Spleen (tissue), 11 donors: ENCODE data around the gene CNNM2. TPM values are rescaled to one million over a fixed set of nuclear protein-coding genes. Genes with fewer than 3 reads are reported as not detected.

Experiments used
- DNase-seq: peaks from one replicate; pipeline ENCODE4 v3.0.0-alpha.2; 2020
- H3K27ac ChIP-seq, 8 donors: fragments of 200-600 bp; sonication (generic) in 7 of 8; 1 replicate in 4 of 8; 2 replicates in 4 of 8; pipeline versions ENCODE4 v1.5.0 to v1.8.0; 2016 to 2021; ENCODE audit warnings: inconsistent platforms in 4 of 8, mild to moderate bottlenecking in 4 of 8, moderate library complexity in 1 of 8
- H3K27me3 ChIP-seq, 7 donors: fragments of 200-600 bp; sonication (generic) in 6 of 7; replicated peaks in 1 of 7; 1 replicate in 4 of 7; 2 replicates in 3 of 7; pipeline versions ENCODE4 v1.5.0 to v1.8.0; 2016 to 2021; ENCODE audit warnings: inconsistent platforms in 3 of 7, mild to moderate bottlenecking in 1 of 7
- H3K36me3 ChIP-seq, 6 donors: fragments of 200-600 bp; sonication (generic) in 5 of 6; 1 replicate in 4 of 6; 2 replicates in 2 of 6; pipeline versions ENCODE4 v1.5.0 to v1.8.0; 2016 to 2021; ENCODE audit warnings: inconsistent platforms in 2 of 6
- H3K4me1 ChIP-seq, 6 donors: fragments of 200-600 bp; sonication (generic) in 5 of 6; 1 replicate in 3 of 6; 2 replicates in 3 of 6; pipeline versions ENCODE4 v1.5.0 to v1.8.0; 2016 to 2021; ENCODE audit warnings: inconsistent platforms in 3 of 6
- H3K4me3 ChIP-seq, 8 donors: fragments of 200-600 bp; sonication (generic) in 7 of 8; 1 replicate in 4 of 8; 2 replicates in 4 of 8; pipeline versions ENCODE4 v1.5.0 to v1.8.0; 2016 to 2021; ENCODE audit warnings: inconsistent platforms in 4 of 8, mild to moderate bottlenecking in 4 of 8, moderate library complexity in 2 of 8
- H3K9me3 ChIP-seq, 8 donors: fragments of 200-600 bp; sonication (generic) in 7 of 8; 1 replicate in 4 of 8; 2 replicates in 4 of 8; pipeline versions ENCODE4 v1.5.0 to v1.8.0; 2016 to 2021; ENCODE audit warnings: inconsistent platforms in 4 of 8
- POLR2A ChIP-seq, 3 donors: fragments of 450-650 bp; IDR thresholded peaks; one replicate each; pipeline ENCODE4 v1.5.1; 2017; ENCODE audit warnings: antibody characterized with exemption in 3 of 3, mild to moderate bottlenecking in 1 of 3
- POLR2AphosphoS5 ChIP-seq, 3 donors: sonication (generic); formaldehyde crosslinking; IDR thresholded peaks; one replicate each; pipeline ENCODE4 v1.5.1; 2017; ENCODE audit warnings: antibody characterized with exemption in 3 of 3
- WGBS, 5 donors: extraction: QIAGEN DNeasy Blood & Tissue Kit in 3 of 5; methylation state at CpG; one replicate each; pipeline versions ENCODE4 v1.1.5 to v1.1.7; 2013 to 2018; 5-methylcytosine and 5-hydroxymethylcytosine counted together
- intact Hi-C: fragments of 100-400 bp; cut with DNase I; formaldehyde crosslinking; loops from one replicate; pipeline ENCODE4 v1.15.0; 2023; ENCODE audit warnings: low total_unique reads
- polyA plus RNA-seq, 3 donors: library from polyadenylated mRNA; stranded (reverse); fragments of 200-250 nt; gene quantifications; one replicate each; pipeline ENCODE4 v1.2.1, GENCODE V29; 2013
- total RNA-seq, 7 donors: library from RNA; depleted of rRNA in 3 of 7; stranded (reverse); fragments of >200 nt in 3 of 7; fragmentation: NEBNext Ultra II Directional in 4 of 7; extraction: Animal tissue kit (Norgen Biotek cat#: 25700) in 4 of 7; gene quantifications; one replicate each; pipeline versions ENCODE4 v1.1.0 to v1.2.1, GENCODE V29; 2016 to 2021
- TF ChIP-seq, protein P1 (sequence below), 11 experiments: fragments of 200-600 bp in 7 of 11; fragments of 450-650 bp in 4 of 11; sonication (generic) in 4 of 11; IDR thresholded peaks in 8 of 11; conservative IDR thresholded peaks in 3 of 11; 1 replicate in 7 of 11; 2 replicates in 4 of 11; pipeline versions ENCODE4 v1.4.0 to v1.8.0; 2016 to 2021; ENCODE audit warnings: antibody characterized with exemption in 11 of 11, inconsistent platforms in 4 of 11, mild to moderate bottlenecking in 1 of 11
- donor health status: healthy with polysubstance abuse.
- donor health status: DM: no; HTN: no; CAD: no; lungs with moderate emphysema.
- donor health status: DM: no; HTN: no; CAD: no.
- donor health status: Bipolar disorder and iron deficiency.
- donor health status: healthy.
- donor health status: DM: no; HTN: no; CAD: no.
- donor health status: DM: yes; HTN: yes; CAD: no.

Gene CNNM2
- total and polyA plus RNA-seq, 10 donors = 0.65 to 9.9 (median 7.5) TPM

DNA sequence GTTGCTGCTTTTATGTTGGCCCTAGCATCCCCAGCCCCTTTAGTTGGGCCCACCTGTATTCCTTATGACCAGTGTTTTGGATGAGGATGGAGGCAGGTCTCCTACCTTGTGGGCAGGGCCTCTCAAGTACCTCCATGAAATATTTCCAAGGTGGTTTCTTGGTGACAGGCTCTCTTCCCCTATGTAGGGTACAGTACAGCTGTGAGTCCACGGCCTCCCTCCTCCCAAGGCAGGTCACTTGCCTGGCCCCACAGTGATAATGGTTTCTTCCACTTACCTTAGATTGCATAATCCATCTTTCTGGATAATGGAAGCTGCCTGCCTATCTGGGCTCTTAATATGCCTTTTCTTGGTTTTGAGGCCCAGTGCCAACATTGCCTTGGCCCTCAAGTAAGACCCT is 164.6 kb downstream of the CNNM2 start:
- H3K27ac ChIP-seq = no peak overlapping the region
- TF ChIP-seq POLR2A (IDR thresholded peaks at IDR 0.05) (no peak), POLR2AphosphoS5 (IDR thresholded peaks at IDR 0.05) (peak in 1 of 3 donors; percentile 25)
- TF ChIP-seq, protein P1, sequence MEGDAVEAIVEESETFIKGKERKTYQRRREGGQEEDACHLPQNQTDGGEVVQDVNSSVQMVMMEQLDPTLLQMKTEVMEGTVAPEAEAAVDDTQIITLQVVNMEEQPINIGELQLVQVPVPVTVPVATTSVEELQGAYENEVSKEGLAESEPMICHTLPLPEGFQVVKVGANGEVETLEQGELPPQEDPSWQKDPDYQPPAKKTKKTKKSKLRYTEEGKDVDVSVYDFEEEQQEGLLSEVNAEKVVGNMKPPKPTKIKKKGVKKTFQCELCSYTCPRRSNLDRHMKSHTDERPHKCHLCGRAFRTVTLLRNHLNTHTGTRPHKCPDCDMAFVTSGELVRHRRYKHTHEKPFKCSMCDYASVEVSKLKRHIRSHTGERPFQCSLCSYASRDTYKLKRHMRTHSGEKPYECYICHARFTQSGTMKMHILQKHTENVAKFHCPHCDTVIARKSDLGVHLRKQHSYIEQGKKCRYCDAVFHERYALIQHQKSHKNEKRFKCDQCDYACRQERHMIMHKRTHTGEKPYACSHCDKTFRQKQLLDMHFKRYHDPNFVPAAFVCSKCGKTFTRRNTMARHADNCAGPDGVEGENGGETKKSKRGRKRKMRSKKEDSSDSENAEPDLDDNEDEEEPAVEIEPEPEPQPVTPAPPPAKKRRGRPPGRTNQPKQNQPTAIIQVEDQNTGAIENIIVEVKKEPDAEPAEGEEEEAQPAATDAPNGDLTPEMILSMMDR (IDR thresholded peaks at IDR 0.05 in 8 of 11, conservative IDR thresholded peaks at IDR 0.05 in 3 of 11) = no peak
- no peaks in the 10 kb centered on the region for H3K27me3 ChIP-seq
- no peaks in the 10 kb centered on the region for H3K4me1 ChIP-seq
- 94 to 100% (median 95%) methylated on average over 1 of the region's 1 CpG for WGBS, 5 donors
- no peak for DNase-seq
- no peak overlapping the region for H3K4me3 ChIP-seq
- intact Hi-C loops = no loop called here
- H3K36me3 ChIP-seq = peaks cover 0 to 76% (median 41%) of the 10 kb centered on the region in 6 donors
- no peaks in the 10 kb centered on the region for H3K9me3 ChIP-seq

DNA sequence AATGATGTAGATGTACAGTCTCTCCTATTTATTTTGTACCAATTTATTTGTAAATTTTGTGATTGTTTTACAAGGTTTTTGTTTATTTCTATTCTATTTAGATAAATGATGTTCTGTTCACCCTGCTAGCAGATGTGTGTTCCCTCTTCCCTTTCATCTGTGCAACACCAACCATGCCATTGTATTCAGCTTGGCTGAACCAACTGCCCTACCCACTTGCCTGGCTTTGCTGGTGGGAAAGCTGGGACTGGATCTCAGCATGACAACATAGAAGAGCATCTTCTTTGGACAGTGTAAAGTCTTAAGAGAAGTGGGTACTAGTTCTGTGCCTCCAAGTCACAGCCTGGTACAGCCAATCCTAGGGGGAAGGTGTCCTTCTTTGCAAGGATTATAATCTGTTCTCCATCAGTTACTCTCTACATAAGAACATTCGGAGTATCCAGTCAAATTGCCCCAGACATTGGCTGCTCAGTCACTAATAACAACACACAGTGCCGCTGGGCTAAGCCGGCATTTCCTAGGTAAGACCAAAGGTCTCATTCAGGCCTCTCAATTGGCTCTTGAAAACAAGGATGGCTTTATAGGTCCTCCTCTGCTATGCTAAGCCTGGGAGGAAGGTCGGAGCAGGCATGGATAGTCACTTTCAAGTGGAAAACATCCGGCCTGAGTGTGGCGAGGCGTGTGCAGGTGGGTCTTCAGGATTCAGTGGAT is 165.3 kb downstream of the CNNM2 start:
- TF ChIP-seq POLR2AphosphoS5 (IDR thresholded peaks at IDR 0.05) = peak in 1 of 3 donors; percentile 38
- TF ChIP-seq POLR2A (IDR thresholded peaks at IDR 0.05) = no peak
- TF ChIP-seq, protein P1 (IDR thresholded peaks at IDR 0.05 in 8 of 11, conservative IDR thresholded peaks at IDR 0.05 in 3 of 11) = no peak
- intact Hi-C loops = no loop called here
- Histone ChIP-seq H3K4me1 (no peaks in the 10 kb centered on the region), H3K27me3 (no peaks in the 10 kb centered on the region), H3K36me3 (peaks cover 0 to 76% (median 44%) of the 10 kb centered on the region in 6 donors), H3K9me3 (no peaks in the 10 kb centered on the region), H3K4me3 (no peak overlapping the region), H3K27ac (no peak overlapping the region)
- no peak for DNase-seq
- 91 to 97% (median 95%) methylated on average over 6 to 7 of the region's 7 CpGs for WGBS, 5 donors

DNA sequence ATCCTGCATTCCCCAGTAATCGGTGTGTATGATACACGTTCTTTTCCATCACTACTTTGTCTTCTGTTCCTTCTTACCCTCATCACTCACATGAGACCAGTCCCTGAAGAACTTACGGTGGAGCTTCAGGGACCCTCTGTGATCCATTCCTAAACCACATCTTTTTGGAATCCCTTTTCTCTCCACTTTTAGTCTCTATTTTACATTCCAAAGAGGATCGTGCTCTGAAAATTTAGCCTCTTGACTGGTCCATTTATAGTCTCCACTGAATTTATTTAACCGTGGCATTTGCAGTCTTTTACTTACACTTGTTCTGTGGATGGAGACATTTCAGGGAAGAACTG is 165.9 kb downstream of the CNNM2 start:
- Histone ChIP-seq H3K4me3 (no peak overlapping the region), H3K27me3 (no peaks in the 10 kb centered on the region), H3K36me3 (peaks cover 0 to 76% (median 47%) of the 10 kb centered on the region in 6 donors), H3K4me1 (no peaks in the 10 kb centered on the region), H3K9me3 (no peaks in the 10 kb centered on the region), H3K27ac (no peak overlapping the region)
- intact Hi-C loops = no loop called here
- no peak for DNase-seq
- 89 to 97% (median 93%) methylated on average over 5 of the region's 5 CpGs for WGBS, 5 donors
- TF ChIP-seq, protein P1 (IDR thresholded peaks at IDR 0.05 in 8 of 11, conservative IDR thresholded peaks at IDR 0.05 in 3 of 11) = no peak
- TF ChIP-seq POLR2AphosphoS5 (IDR thresholded peaks at IDR 0.05) = no peak
- no peak for TF ChIP-seq POLR2A (IDR thresholded peaks at IDR 0.05)

DNA sequence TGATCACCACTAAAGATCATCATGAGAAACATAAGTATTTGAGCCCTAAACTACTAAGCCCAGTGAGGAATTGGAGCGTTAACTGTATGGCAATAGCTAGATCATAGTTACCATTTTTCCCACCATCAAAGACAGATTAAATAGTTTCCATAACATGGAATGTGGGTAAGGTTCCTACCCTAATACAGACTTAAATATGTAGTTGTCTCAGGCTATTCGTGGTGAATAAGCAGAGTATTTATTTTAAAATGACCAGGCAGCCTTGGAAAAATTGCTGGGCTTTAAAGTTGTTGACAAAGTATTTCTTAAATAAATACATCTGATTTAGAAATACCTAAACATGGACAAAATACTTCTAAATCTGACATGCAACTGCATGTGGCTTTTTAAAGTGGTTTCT is 168.2 kb downstream of the CNNM2 start:
- Histone ChIP-seq H3K4me3 (no peak overlapping the region), H3K9me3 (no peaks in the 10 kb centered on the region), H3K4me1 (no peaks in the 10 kb centered on the region), H3K27me3 (no peaks in the 10 kb centered on the region), H3K36me3 (peaks cover 2 to 95% (median 70%) of the 10 kb centered on the region in 6 donors), H3K27ac (no peak overlapping the region)
- intact Hi-C loops = no loop called here
- no peak for DNase-seq
- WGBS, 5 donors = 92 to 94% (median 92%) methylated on average over 2 of the region's 2 CpGs
- TF ChIP-seq, protein P1 (IDR thresholded peaks at IDR 0.05 in 8 of 11, conservative IDR thresholded peaks at IDR 0.05 in 3 of 11) = no peak
- TF ChIP-seq POLR2AphosphoS5 (IDR thresholded peaks at IDR 0.05) (no peak), POLR2A (IDR thresholded peaks at IDR 0.05) (no peak)
